Motor neuron (in vitro differentiated cells): ENCODE measurements around the gene WASL. TPM values are rescaled to one million over a fixed set of nuclear protein-coding genes. Genes with fewer than 3 reads are reported as not detected.
A peak's percentile ranks its signal among the peaks of the same experiment; 100 is the strongest.

ENCODE experiments used
- ATAC-seq, 8 experiments: fragments of 200-7000 bp; cut with Tn5 transposase; replicated peaks in 6 of 8; 2 replicates each; pipeline ENCODE4 v1.8.0; 2021; ENCODE audit warnings: mild to moderate bottlenecking in 8 of 8, moderate library complexity in 8 of 8
- H3K27ac ChIP-seq, 2 donors: fragments of 250-450 bp; sonication (Bioruptor Pico); 2 replicates each; pipeline ENCODE4 v1.9.0; 2021; ENCODE audit warnings: antibody characterized with exemption in 2 of 2, mild to moderate bottlenecking in 2 of 2, moderate library complexity in 1 of 2
- H3K4me1 ChIP-seq, 2 donors: fragments of 250-450 bp; sonication (Bioruptor Pico); replicated peaks in 1 of 2; 2 replicates each; pipeline ENCODE4 v1.6.1; 2021; ENCODE audit warnings: antibody characterized with exemption in 2 of 2, mild to moderate bottlenecking in 2 of 2, moderate library complexity in 1 of 2
- H3K4me3 ChIP-seq, 5 donors: fragments of 250-450 bp; sonication (Bioruptor Pico); 2 replicates each; pipeline ENCODE4 v1.9.0; 2021; ENCODE audit warnings: antibody characterized with exemption in 5 of 5, mild to moderate bottlenecking in 5 of 5, moderate library complexity in 4 of 5
- WGBS, 10 experiments: fragments of 450-650 bp; shearing (Covaris generic); methylation state at CpG; one replicate each; pipeline ENCODE4 v1.0.0; 2022; 5-methylcytosine and 5-hydroxymethylcytosine counted together
- in situ Hi-C, 9 experiments: fragments of 400-800 bp; cut with MboI; loops; one replicate each; pipeline ENCODE4 v1.15.0; 2021; ENCODE audit warnings: low sequenced_read_pairs in 9 of 9, low pct_unique_long_range_greater_than_20kb in 2 of 9; ENCODE audit not compliant: unreplicated experiment in 9 of 9
- total RNA-seq, 8 experiments: library from RNA; unstranded; fragments of 300-600 nt; gene quantifications; 2 replicates each; pipeline versions ENCODE4 v1.2.3 to v1.2.4, GENCODE V29; 2022

The WASL gene
- total RNA-seq, 8 experiments from 2014 or later: 18.8 to 35.6 (median 27.1) TPM

GRCh38 chr7:123692471-123692877 is 56.3 kb downstream of the WASL start:
- no peak for ATAC-seq
- no CpG with 5 or more reads among the region's 6 CpGs for WGBS, 10 experiments
- no peak overlapping the region for H3K27ac ChIP-seq
- in situ Hi-C loops: no loop called here
- H3K4me1 ChIP-seq: no peaks in the 10 kb centered on the region
- H3K4me3 ChIP-seq: no peak overlapping the region

- no peak for ATAC-seq
- Histone ChIP-seq H3K4me3 (no peak overlapping the region), H3K27ac (no peak overlapping the region), H3K4me1 (no peaks in the 10 kb centered on the region)
- in situ Hi-C loops: no loop called here
- 93 to 100% (median 95%) methylated on average over 1 to 2 of the region's 2 CpGs; no CpG with 5 or more reads in 1 of the 10 experiments for WGBS, 10 experiments
These were observed 58.3 kb downstream of the WASL start for GRCh38 chr7:123690550-123690949.

DNA sequence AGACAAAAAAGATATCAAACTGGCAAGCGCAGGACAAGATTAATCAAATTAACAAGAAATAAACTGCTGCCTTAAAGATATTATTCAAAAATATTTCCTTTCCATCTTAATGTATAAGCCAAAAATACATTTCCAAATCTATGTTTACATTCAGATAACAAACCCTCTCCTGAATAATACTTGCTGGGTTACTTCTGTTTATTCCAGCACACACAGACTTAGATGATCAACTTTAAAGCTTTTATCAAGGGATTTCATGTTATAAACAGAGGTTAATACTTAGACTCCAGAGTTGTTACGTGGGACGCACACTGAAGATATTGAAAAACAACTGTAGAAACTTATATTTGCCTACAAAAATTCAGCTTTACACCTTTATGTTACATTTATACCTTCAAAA is 59.6 kb downstream of the WASL start:
- Histone ChIP-seq H3K4me1 (no peaks in the 10 kb centered on the region), H3K4me3 (no peak overlapping the region), H3K27ac (no peak overlapping the region)
- 45 to 100% (median 100%) methylated on average over 1 to 3 of the region's 3 CpGs; no CpG with 5 or more reads in 1 of the 10 experiments for WGBS, 10 experiments
- no peak for ATAC-seq
- in situ Hi-C loops: no loop called here

DNA sequence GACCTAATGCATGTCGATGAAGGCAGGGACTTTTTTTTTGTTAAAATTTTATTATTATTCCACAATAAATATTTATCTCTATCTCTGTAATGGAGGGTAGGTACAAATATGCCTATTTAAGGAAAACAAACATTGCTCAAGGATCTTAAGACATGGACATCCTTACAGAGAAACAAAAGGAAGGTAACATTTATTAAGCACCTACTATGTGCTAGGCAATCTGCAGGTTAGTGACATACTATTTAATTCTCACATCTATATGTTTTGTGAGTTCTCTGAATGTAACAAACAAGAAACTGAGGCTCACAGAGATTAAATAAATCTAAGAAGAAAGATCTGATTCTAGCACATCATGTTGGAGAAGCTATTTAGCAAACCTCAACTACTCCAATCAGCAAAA is 61.1 kb downstream of the WASL start:
- in situ Hi-C loops: no loop called here
- ATAC-seq: no peak
- WGBS, 10 experiments: 91 to 100% (median 100%) methylated on average over 1 of the region's 1 CpG
- no peaks in the 10 kb centered on the region for H3K4me1 ChIP-seq
- H3K27ac ChIP-seq: no peak overlapping the region
- no peak overlapping the region for H3K4me3 ChIP-seq

- no peak overlapping the region for H3K27ac ChIP-seq
- in situ Hi-C loops: no loop called here
- no peak overlapping the region for H3K4me3 ChIP-seq
- WGBS, 10 experiments: 80 to 100% (median 100%) methylated on average over 1 to 2 of the region's 2 CpGs
- H3K4me1 ChIP-seq: no peaks in the 10 kb centered on the region
- no peak for ATAC-seq
These were observed 61.6 kb downstream of the WASL start for GRCh38 chr7:123687161-123687560.

DNA sequence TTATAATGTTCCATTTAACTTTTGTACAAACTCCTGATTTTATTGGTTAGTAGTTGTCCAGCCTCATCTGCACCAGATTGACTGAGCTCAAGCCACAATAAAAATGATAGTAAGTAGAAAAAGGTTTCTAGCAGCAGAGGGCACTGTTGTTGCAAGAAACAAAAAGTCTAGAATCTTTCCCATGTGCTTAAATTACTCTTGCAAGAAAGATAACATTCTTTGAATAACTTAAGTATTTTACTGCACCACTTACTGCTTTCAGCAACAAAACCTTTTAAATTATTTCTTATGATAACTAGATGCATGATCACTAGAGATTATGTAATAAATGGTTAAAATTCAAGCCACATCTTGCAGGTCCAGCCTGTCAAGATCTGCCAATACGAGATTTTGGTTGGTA is 66.1 kb downstream of the WASL start:
- peak in 3 of 8 experiments; percentile 68 to 75 (median 75) for ATAC-seq
- in situ Hi-C loops: no loop called here
- 80 to 100% (median 100%) methylated on average over 1 of the region's 1 CpG; no CpG with 5 or more reads in 3 of the 10 experiments for WGBS, 10 experiments
- no peaks in the 10 kb centered on the region for H3K4me1 ChIP-seq
- no peak overlapping the region for H3K4me3 ChIP-seq
- no peak overlapping the region for H3K27ac ChIP-seq

DNA sequence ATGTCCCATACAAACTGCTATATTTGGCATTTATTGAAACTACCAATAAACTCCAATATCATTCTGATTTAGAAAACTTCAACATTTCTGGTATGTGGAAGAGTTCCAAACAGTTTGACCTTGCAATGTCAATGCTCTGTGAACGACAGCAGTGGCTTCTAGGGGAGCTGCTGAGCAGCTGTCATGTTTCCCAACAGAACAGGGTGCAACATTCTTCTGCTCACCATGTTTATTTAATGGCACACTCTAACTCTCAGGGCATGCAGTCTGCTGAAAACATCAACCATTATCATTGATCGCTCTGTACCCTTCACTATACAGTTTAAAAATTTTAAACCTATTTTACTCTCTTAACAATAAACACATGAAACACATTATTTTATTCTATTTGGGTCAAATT is 67.2 kb downstream of the WASL start:
- WGBS, 10 experiments: 58 to 100% (median 90%) methylated on average over 1 to 2 of the region's 2 CpGs; no CpG with 5 or more reads in 2 of the 10 experiments

GRCh38 chr7:123680580-123680979 is 68.2 kb downstream of the WASL start:
- in situ Hi-C loops: no loop called here
- H3K4me1 ChIP-seq: no peaks in the 10 kb centered on the region
- 79 to 100% (median 98%) methylated on average over 2 to 3 of the region's 3 CpGs; no CpG with 5 or more reads in 2 of the 10 experiments for WGBS, 10 experiments
- no peak for ATAC-seq
- H3K27ac ChIP-seq: no peak overlapping the region
- H3K4me3 ChIP-seq: no peak overlapping the region

More for the DNA sequence above, 67.2 kb downstream of the WASL start:
- ATAC-seq: no peak
- Histone ChIP-seq H3K27ac (no peak overlapping the region), H3K4me1 (no peaks in the 10 kb centered on the region), H3K4me3 (no peak overlapping the region)
- in situ Hi-C loops: no loop called here

- in situ Hi-C loops: no loop called here
- no peaks in the 10 kb centered on the region for H3K4me1 ChIP-seq
- WGBS, 10 experiments: 90 to 100% (median 94%) methylated on average over 2 to 3 of the region's 3 CpGs; no CpG with 5 or more reads in 1 of the 10 experiments
- H3K4me3 ChIP-seq: no peak overlapping the region
- no peak overlapping the region for H3K27ac ChIP-seq
- no peak for ATAC-seq
These were observed 69.2 kb downstream of the WASL start for GRCh38 chr7:123679614-123680013.

GRCh38 chr7:123677061-123677715 is 71.6 kb downstream of the WASL start:
- ATAC-seq: peak in 3 of 8 experiments; percentile 69 to 89 (median 70)
- Histone ChIP-seq H3K4me3 (no peak overlapping the region), H3K27ac (no peak overlapping the region), H3K4me1 (no peaks in the 10 kb centered on the region)
- in situ Hi-C loops: no loop called here
- 0 to 100% (median 52%) methylated on average over 1 to 2 of the region's 2 CpGs; no CpG with 5 or more reads in 2 of the 10 experiments for WGBS, 10 experiments

DNA sequence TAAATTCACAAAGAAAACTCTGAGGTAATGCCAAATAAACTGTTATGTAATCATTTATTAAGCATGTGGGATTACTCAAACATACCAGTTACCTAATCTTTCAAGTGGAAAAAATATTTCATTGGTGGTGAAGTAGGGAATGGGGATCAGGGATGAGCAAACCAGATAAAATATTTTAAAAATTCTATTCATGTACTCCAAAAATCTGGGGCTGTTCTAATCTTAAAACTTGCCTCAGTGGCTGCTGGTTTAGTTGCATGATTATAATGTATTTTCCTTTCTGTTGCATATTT is 73.7 kb downstream of the WASL start:
- in situ Hi-C loops: no loop called here
- ATAC-seq: no peak
- no peak overlapping the region for H3K27ac ChIP-seq
- H3K4me3 ChIP-seq: no peak overlapping the region
- no peaks in the 10 kb centered on the region for H3K4me1 ChIP-seq

DNA sequence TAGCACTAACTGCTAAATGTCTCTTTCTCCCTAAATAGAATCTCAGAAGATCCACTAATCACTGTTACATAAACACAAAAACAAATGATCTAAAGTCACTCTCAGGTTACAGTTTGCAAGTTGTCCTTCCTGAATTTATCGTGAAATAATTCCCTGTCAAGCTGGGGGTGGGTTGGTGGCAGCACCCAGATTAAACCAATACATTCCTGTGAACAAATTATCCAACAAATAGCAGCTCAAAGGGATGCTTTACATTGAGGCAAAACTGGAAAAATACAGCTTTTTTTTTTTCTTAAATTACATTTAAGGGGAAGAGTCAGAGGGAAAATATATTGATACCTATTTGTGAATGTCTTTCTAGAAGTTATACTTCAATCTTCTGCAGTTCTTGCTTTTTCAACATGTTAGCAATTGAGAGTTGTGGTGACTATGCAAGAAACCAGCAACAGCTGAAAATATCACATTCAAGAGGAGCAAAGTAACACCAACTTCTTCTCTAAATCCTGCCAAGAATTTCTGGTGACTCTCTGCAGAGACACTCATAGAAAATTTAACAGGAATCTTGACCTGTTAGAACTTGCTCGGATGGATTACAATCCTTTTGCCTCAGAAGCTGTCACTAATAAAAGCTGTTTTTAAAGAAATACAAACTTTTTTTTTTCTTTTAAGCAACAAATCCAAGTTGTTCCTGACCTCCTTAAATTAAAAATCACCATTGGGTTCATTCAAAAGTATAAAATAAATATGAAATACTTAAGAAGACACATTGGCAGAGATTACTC is 74.2 kb downstream of the WASL start:
- no peak for ATAC-seq
- H3K4me1 ChIP-seq: no peaks in the 10 kb centered on the region
- H3K4me3 ChIP-seq: no peak overlapping the region
- 6 to 100% (median 80%) methylated on average over 1 to 2 of the region's 2 CpGs; no CpG with 5 or more reads in 1 of the 10 experiments for WGBS, 10 experiments
- no peak overlapping the region for H3K27ac ChIP-seq
- in situ Hi-C loops: no loop called here

GRCh38 chr7:123673752-123674398 is 74.9 kb downstream of the WASL start:
- 57 to 100% (median 97%) methylated on average over 1 to 3 of the region's 3 CpGs; no CpG with 5 or more reads in 2 of the 10 experiments for WGBS, 10 experiments
- H3K27ac ChIP-seq: no peak overlapping the region
- no peak for ATAC-seq
- no peak overlapping the region for H3K4me3 ChIP-seq
- in situ Hi-C loops: no loop called here
- H3K4me1 ChIP-seq: no peaks in the 10 kb centered on the region
